ENCODE measurements around the gene TACC2. TPM values are rescaled to one million over a fixed set of nuclear protein-coding genes. Genes with fewer than 3 reads are reported as not detected.

Gene TACC2
- total and polyA plus RNA-seq, 2 donors (not counting 1 experiment from before 2014, with no cell fraction given), result not detected

DNA sequence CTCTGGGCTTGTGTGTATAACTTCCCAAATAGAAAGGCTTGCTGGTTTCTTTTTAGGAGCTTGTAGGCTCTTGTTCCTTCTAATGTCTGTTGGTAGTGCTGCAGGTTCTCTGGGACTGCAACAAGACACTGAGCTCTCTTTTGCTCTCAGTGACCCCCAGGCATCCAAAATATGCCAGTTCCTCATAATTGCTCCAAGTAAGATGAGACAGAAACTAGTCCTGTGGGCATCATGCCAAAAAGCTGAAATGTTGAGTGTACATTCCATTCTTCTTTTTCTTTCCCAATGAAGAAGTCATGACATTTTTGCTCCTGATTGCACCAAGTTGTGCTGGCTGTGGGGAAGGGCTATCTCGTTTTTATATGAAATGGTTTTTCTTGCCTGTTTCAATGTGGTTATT lies 275.0 kb downstream of the TACC2 start:
- 50% methylated on average over 1 of the region's 1 CpG for WGBS (ENCODE audit: insufficient coverage)
- no peak for TF ChIP-seq EZH2 (IDR thresholded peaks at IDR 0.05; ENCODE audit: borderline replicate concordance, insufficient read depth, low read depth, low read length, poor library complexity, severe bottlenecking)
- TF ChIP-seq, protein P1, sequence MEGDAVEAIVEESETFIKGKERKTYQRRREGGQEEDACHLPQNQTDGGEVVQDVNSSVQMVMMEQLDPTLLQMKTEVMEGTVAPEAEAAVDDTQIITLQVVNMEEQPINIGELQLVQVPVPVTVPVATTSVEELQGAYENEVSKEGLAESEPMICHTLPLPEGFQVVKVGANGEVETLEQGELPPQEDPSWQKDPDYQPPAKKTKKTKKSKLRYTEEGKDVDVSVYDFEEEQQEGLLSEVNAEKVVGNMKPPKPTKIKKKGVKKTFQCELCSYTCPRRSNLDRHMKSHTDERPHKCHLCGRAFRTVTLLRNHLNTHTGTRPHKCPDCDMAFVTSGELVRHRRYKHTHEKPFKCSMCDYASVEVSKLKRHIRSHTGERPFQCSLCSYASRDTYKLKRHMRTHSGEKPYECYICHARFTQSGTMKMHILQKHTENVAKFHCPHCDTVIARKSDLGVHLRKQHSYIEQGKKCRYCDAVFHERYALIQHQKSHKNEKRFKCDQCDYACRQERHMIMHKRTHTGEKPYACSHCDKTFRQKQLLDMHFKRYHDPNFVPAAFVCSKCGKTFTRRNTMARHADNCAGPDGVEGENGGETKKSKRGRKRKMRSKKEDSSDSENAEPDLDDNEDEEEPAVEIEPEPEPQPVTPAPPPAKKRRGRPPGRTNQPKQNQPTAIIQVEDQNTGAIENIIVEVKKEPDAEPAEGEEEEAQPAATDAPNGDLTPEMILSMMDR (IDR thresholded peaks at IDR 0.05), result no peak
- Histone ChIP-seq H3K4me3 (ENCODE audit: control extremely low read depth in 1 of 5, extremely low read depth in 1 of 5, insufficient read depth in 1 of 5, low read depth in 2 of 5, low read length in 4 of 5) (no peak overlapping the region), H3K27ac (ENCODE audit: low read length in 2 of 2) (no peak overlapping the region), H3K9me3 (ENCODE audit: control extremely low read depth in 1 of 3, control insufficient read depth in 2 of 3, insufficient read depth in 1 of 3, low read length in 2 of 3) (peaks cover 0 to 10% (median 4%) of the 10 kb centered on the region in 3 donors), H3K9ac (ENCODE audit: low read length) (no peak overlapping the region), H2AFZ (ENCODE audit: insufficient read depth, low read depth, low read length, poor library complexity, severe bottlenecking) (no peak overlapping the region), H3K4me1 (ENCODE audit: control insufficient read depth in 2 of 2, insufficient read depth in 2 of 2, low read length in 2 of 2) (no peaks in the 10 kb centered on the region), H4K20me1 (ENCODE audit: control insufficient read depth, insufficient read depth, low read length, poor library complexity, severe bottlenecking) (no peaks in the 10 kb centered on the region), H3K27me3 (replicated peaks in 1 of 4; ENCODE audit: control extremely low read depth in 1 of 4, control insufficient read depth in 3 of 4, insufficient read depth in 4 of 4, low read length in 3 of 4) (peaks cover 0 to 9% (median 0%) of the 10 kb centered on the region in 4 experiments), H3K36me3 (replicated peaks in 1 of 2; ENCODE audit: control extremely low read depth in 1 of 2, control insufficient read depth in 1 of 2, extremely low read depth in 1 of 2, insufficient read depth in 2 of 2, low read length in 1 of 2) (no peaks in the 10 kb centered on the region), H3K79me2 (ENCODE audit: control insufficient read depth, insufficient read depth, low read length) (no peaks in the 10 kb centered on the region), H3K4me2 (replicated peaks; ENCODE audit: low read depth, low read length, poor library complexity, severe bottlenecking) (no peak overlapping the region)
- intact Hi-C loops (cut with micrococcal nuclease), result no loop called here
- H3K9me3 Mint-ChIP-seq (ENCODE audit: insufficient read depth), result peaks cover 6% of the 10 kb centered on the region
- no peak overlapping the region for H3K4me3 Mint-ChIP-seq
- no peak overlapping the region for H3K27ac Mint-ChIP-seq
- CTCF ChIA-PET, result no interaction called here
- no peak for ATAC-seq (ENCODE audit: low read depth)
- no peak for DNase-seq
- H3K4me1 Mint-ChIP-seq, result no peaks in the 10 kb centered on the region
- POLR2A ChIA-PET, result no interaction called here
- H3K27me3 Mint-ChIP-seq, result peaks cover 24% of the 10 kb centered on the region

DNA sequence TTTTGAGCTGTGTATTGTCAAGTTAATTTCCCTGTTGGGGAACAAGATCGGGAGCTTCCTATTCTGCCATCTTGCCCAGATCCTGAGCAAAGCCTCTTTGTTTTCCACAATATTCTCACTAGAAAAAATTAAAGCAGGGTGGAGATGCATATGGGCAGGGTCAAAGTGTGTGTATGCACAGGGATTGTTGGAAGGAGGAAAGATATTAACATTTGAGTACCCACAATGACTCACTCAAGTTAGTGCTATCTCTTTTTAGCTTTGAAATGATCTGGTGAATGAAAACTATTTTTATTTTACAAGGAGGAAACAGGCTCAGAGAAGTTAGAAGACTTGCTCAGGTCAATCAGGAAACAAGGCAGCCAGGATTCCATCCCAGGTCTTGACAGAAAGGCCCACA lies 275.5 kb downstream of the TACC2 start:
- H3K9me3 Mint-ChIP-seq (ENCODE audit: insufficient read depth), result peaks cover 6% of the 10 kb centered on the region
- DNase-seq, result no peak
- no peaks in the 10 kb centered on the region for H4K20me1 ChIP-seq (ENCODE audit: control insufficient read depth, insufficient read depth, low read length, poor library complexity, severe bottlenecking)
- no peak for TF ChIP-seq EZH2 (IDR thresholded peaks at IDR 0.05; ENCODE audit: borderline replicate concordance, insufficient read depth, low read depth, low read length, poor library complexity, severe bottlenecking)
- TF ChIP-seq, protein P1 (IDR thresholded peaks at IDR 0.05), result no peak
- CTCF ChIA-PET, result no interaction called here
- POLR2A ChIA-PET, result no interaction called here
- H3K4me1 ChIP-seq (ENCODE audit: control insufficient read depth in 2 of 2, insufficient read depth in 2 of 2, low read length in 2 of 2), result no peaks in the 10 kb centered on the region
- no peak overlapping the region for H3K9ac ChIP-seq (ENCODE audit: low read length)
- no peak overlapping the region for H3K4me3 ChIP-seq (ENCODE audit: control extremely low read depth in 1 of 5, extremely low read depth in 1 of 5, insufficient read depth in 1 of 5, low read depth in 2 of 5, low read length in 4 of 5)
- intact Hi-C loops (cut with micrococcal nuclease), result no loop called here
- no peak for ATAC-seq (ENCODE audit: low read depth)
- H3K79me2 ChIP-seq (ENCODE audit: control insufficient read depth, insufficient read depth, low read length), result no peaks in the 10 kb centered on the region
- H3K9me3 ChIP-seq (ENCODE audit: control extremely low read depth in 1 of 3, control insufficient read depth in 2 of 3, insufficient read depth in 1 of 3, low read length in 2 of 3), result peaks cover 0 to 10% (median 4%) of the 10 kb centered on the region in 3 donors
- H3K36me3 ChIP-seq (replicated peaks in 1 of 2; ENCODE audit: control extremely low read depth in 1 of 2, control insufficient read depth in 1 of 2, extremely low read depth in 1 of 2, insufficient read depth in 2 of 2, low read length in 1 of 2), result no peaks in the 10 kb centered on the region
- peaks cover 0 to 9% (median 0%) of the 10 kb centered on the region in 4 experiments for H3K27me3 ChIP-seq (replicated peaks in 1 of 4; ENCODE audit: control extremely low read depth in 1 of 4, control insufficient read depth in 3 of 4, insufficient read depth in 4 of 4, low read length in 3 of 4)
- H3K27ac Mint-ChIP-seq, result no peak overlapping the region
- no CpG with 5 or more reads among the region's 1 CpG for WGBS (ENCODE audit: insufficient coverage)
- peaks cover 24% of the 10 kb centered on the region for H3K27me3 Mint-ChIP-seq
- no peak overlapping the region for H2AFZ ChIP-seq (ENCODE audit: insufficient read depth, low read depth, low read length, poor library complexity, severe bottlenecking)
- H3K4me3 Mint-ChIP-seq, result no peak overlapping the region
- no peaks in the 10 kb centered on the region for H3K4me1 Mint-ChIP-seq
- no peak overlapping the region for H3K27ac ChIP-seq (ENCODE audit: low read length in 2 of 2)
- H3K4me2 ChIP-seq (replicated peaks; ENCODE audit: low read depth, low read length, poor library complexity, severe bottlenecking), result no peak overlapping the region

Data from B cell (primary cell).